Caco-2 (cell line): ENCODE results near the gene TBCK. TPM values are rescaled to one million over a fixed set of nuclear protein-coding genes. Genes with fewer than 3 reads are reported as not detected.

Experiments
- BruUV-seq: library from RNA; stranded (reverse); fragments of 400-500 nt; replicated peaks from 2 replicates; lab custom pipeline; 2021; lab: Mats Ljungman, UMichigan
- CTCF ChIA-PET: fragments of 300-600 bp; sonication (Branson Sonifier 250); formaldehyde crosslinking; loops from one replicate; lab custom pipeline; 2022; ENCODE audit warnings: antibody characterized with exemption; lab: Charles Lee
- POLR2A ChIA-PET: fragments of 300-600 bp; sonication (Branson Sonifier 250); formaldehyde crosslinking; loops from one replicate; lab custom pipeline; 2022; ENCODE audit warnings: antibody characterized with exemption; lab: Charles Lee
- DNase-seq, 2 experiments: peaks; one replicate each; pipeline versions ENCODE4 v3.0.0 to v3.0.0-alpha.2; 2020 to 2022
- H3K27me3 ChIP-seq: replicated peaks from 2 replicates; pipeline ENCODE4 v1.6.0; 2011; ENCODE audit warnings: low read length; ENCODE audit not compliant: control insufficient read depth, insufficient read depth
- H3K36me3 ChIP-seq: 2 replicates; pipeline ENCODE4 v1.5.1; 2011; ENCODE audit warnings: low read length; ENCODE audit not compliant: control insufficient read depth, insufficient read depth
- H3K4me1 ChIP-seq: fragments of 250-450 bp; sonication (Bioruptor Pico); 2 replicates; pipeline ENCODE4 v1.5.1; 2020; ENCODE audit warnings: mild to moderate bottlenecking
- H3K4me3 ChIP-seq: 2 replicates; pipeline ENCODE4 v1.5.1; 2011; ENCODE audit warnings: low read depth, mild to moderate bottlenecking, control low read depth, low read length
- H3K9me3 ChIP-seq: fragments of 250-450 bp; sonication (Bioruptor Pico); 2 replicates; pipeline ENCODE4 v1.5.1; 2020; ENCODE audit warnings: mild to moderate bottlenecking, moderate library complexity
- H3K27ac Mint-ChIP-seq: one replicate; pipeline ENCODE4 v1.8.0; 2022; ENCODE audit warnings: mixed read lengths; ENCODE audit not compliant: unreplicated experiment
- H3K27me3 Mint-ChIP-seq: one replicate; pipeline ENCODE4 v1.8.0; 2022; ENCODE audit warnings: mixed read lengths; ENCODE audit not compliant: insufficient read depth, unreplicated experiment
- H3K36me3 Mint-ChIP-seq: one replicate; pipeline ENCODE4 v1.8.0; 2022; ENCODE audit warnings: mild to moderate bottlenecking, mixed read lengths; ENCODE audit not compliant: insufficient read depth, unreplicated experiment
- H3K4me1 Mint-ChIP-seq: one replicate; pipeline ENCODE4 v1.8.0; 2022; ENCODE audit warnings: low read depth, mixed read lengths; ENCODE audit not compliant: unreplicated experiment
- H3K4me3 Mint-ChIP-seq: one replicate; pipeline ENCODE4 v1.8.0; 2022; ENCODE audit warnings: mild to moderate bottlenecking, moderate library complexity, mixed read lengths; ENCODE audit not compliant: unreplicated experiment
- H3K9me3 Mint-ChIP-seq: one replicate; pipeline ENCODE4 v1.8.0; 2022; ENCODE audit warnings: mixed read lengths; ENCODE audit not compliant: unreplicated experiment
- CTCF ChIP-seq, 2 experiments: fragments of 200-600 bp in 1 of 2; IDR thresholded peaks; 1 replicate in 1 of 2; 2 replicates in 1 of 2; pipeline versions ENCODE4 v1.5.1 to v1.8.0; 2011 to 2022; ENCODE audit warnings: antibody characterized with exemption in 1 of 2, control low read depth in 1 of 2, inconsistent platforms in 1 of 2, low read depth in 1 of 2, low read length in 1 of 2, mild to moderate bottlenecking in 1 of 2, moderate library complexity in 1 of 2; ENCODE audit not compliant: insufficient read depth in 1 of 2, severe bottlenecking in 1 of 2, unreplicated experiment in 1 of 2
- intact Hi-C: fragments of 100-400 bp; cut with micrococcal nuclease; formaldehyde crosslinking; loops from one replicate; pipeline ENCODE4 v1.10.0; 2022; ENCODE audit not compliant: unreplicated experiment
- total RNA-seq: library from RNA; stranded (reverse); gene quantifications from 2 replicates; pipeline ENCODE4 v1.2.3, GENCODE V29; 2022

Gene TBCK
- total RNA-seq, 1 experiment from 2014 or later, result 51.1 TPM

GRCh38 chr4:106038012-106038411 is 278.0 kb downstream of the TBCK start:
- TF ChIP-seq CTCF (IDR thresholded peaks at IDR 0.05; ENCODE audit: insufficient read depth in 1 of 2, low read depth in 1 of 2, low read length in 1 of 2, severe bottlenecking in 1 of 2, unreplicated experiment in 1 of 2), result no peak
- Histone ChIP-seq H3K4me1 (0 out of 2 replicates have a peak, but pooled peaks cover 4% of the 10 kb centered on the region), H3K36me3 (no peaks in the 10 kb centered on the region), H3K4me3 (no peak overlapping the region), H3K9me3 (no peaks in the 10 kb centered on the region), H3K27me3 (no peaks in the 10 kb centered on the region)
- no peak for DNase-seq
- Mint-ChIP-seq H3K4me3 (no peak overlapping the region), H3K4me1 (peaks cover 11% of the 10 kb centered on the region), H3K9me3 (no peaks in the 10 kb centered on the region), H3K27me3 (no peaks in the 10 kb centered on the region), H3K36me3 (no peaks in the 10 kb centered on the region), H3K27ac (no peak overlapping the region)
- intact Hi-C loops, result no loop called here
- no TSS peak for BruUV-seq
- ChIA-PET CTCF (no interaction called here), POLR2A (no interaction called here)

- ChIA-PET CTCF (no interaction called here), POLR2A (no interaction called here)
- Histone ChIP-seq H3K9me3 (no peaks in the 10 kb centered on the region), H3K27me3 (no peaks in the 10 kb centered on the region), H3K4me3 (no peak overlapping the region), H3K36me3 (no peaks in the 10 kb centered on the region), H3K4me1 (0 out of 2 replicates have a peak, but pooled peaks cover 4% of the 10 kb centered on the region)
- intact Hi-C loops, result no loop called here
- no peak overlapping the region for H3K27ac Mint-ChIP-seq
- H3K4me3 Mint-ChIP-seq, result no peak overlapping the region
- no peaks in the 10 kb centered on the region for H3K9me3 Mint-ChIP-seq
- no TSS peak for BruUV-seq
- H3K36me3 Mint-ChIP-seq, result no peaks in the 10 kb centered on the region
- no peak for TF ChIP-seq CTCF (IDR thresholded peaks at IDR 0.05; ENCODE audit: insufficient read depth in 1 of 2, low read depth in 1 of 2, low read length in 1 of 2, severe bottlenecking in 1 of 2, unreplicated experiment in 1 of 2)
- DNase-seq, result no peak
- H3K4me1 Mint-ChIP-seq, result peaks cover 11% of the 10 kb centered on the region
- no peaks in the 10 kb centered on the region for H3K27me3 Mint-ChIP-seq
Measured at GRCh38 chr4:106036848-106037247, 279.2 kb downstream of the TBCK start.

- Mint-ChIP-seq H3K4me1 (peaks cover 11% of the 10 kb centered on the region), H3K36me3 (no peaks in the 10 kb centered on the region), H3K27me3 (no peaks in the 10 kb centered on the region), H3K9me3 (no peaks in the 10 kb centered on the region), H3K27ac (no peak overlapping the region), H3K4me3 (no peak overlapping the region)
- intact Hi-C loops, result no loop called here
- POLR2A ChIA-PET, result no interaction called here
- CTCF ChIA-PET, result no interaction called here
- H3K4me1 ChIP-seq, result 0 out of 2 replicates have a peak, but pooled peaks cover 4% of the 10 kb centered on the region
- no peak for TF ChIP-seq CTCF (IDR thresholded peaks at IDR 0.05; ENCODE audit: insufficient read depth in 1 of 2, low read depth in 1 of 2, low read length in 1 of 2, severe bottlenecking in 1 of 2, unreplicated experiment in 1 of 2)
- no peaks in the 10 kb centered on the region for H3K27me3 ChIP-seq
- no peaks in the 10 kb centered on the region for H3K36me3 ChIP-seq
- no peaks in the 10 kb centered on the region for H3K9me3 ChIP-seq
- no TSS peak for BruUV-seq
- DNase-seq, result no peak
- no peak overlapping the region for H3K4me3 ChIP-seq
Measured at GRCh38 chr4:106036334-106036733, 279.7 kb downstream of the TBCK start.
